Right atrium auricular region (tissue), 2 donors: ENCODE data around the gene CCL22. TPM values are rescaled to one million over a fixed set of nuclear protein-coding genes. Genes with fewer than 3 reads are reported as not detected.

Experiments
- DNase-seq: peaks from one replicate; pipeline ENCODE4 v3.0.0-alpha.2; 2019; ENCODE audit warnings: low spot score
- H3K27ac ChIP-seq, 2 donors: fragments of 200-600 bp; sonication (generic); 1 replicate in 1 of 2; 2 replicates in 1 of 2; pipeline ENCODE4 v1.5.1; 2016 to 2019
- H3K27me3 ChIP-seq, 2 donors: fragments of 200-600 bp; sonication (generic); one replicate each; pipeline versions ENCODE4 v1.5.1 to v1.6.0; 2017 to 2019
- H3K36me3 ChIP-seq: fragments of 200-600 bp; sonication (generic); one replicate; pipeline ENCODE4 v1.5.1; 2016
- H3K4me1 ChIP-seq, 2 donors: fragments of 200-600 bp; sonication (generic); one replicate each; pipeline versions ENCODE4 v1.5.1 to v1.6.0; 2017 to 2019
- H3K4me3 ChIP-seq, 2 donors: fragments of 200-600 bp; sonication (generic); 1 replicate in 1 of 2; 2 replicates in 1 of 2; pipeline ENCODE4 v1.5.1; 2017 to 2019; ENCODE audit warnings: mild to moderate bottlenecking in 1 of 2, moderate library complexity in 1 of 2
- H3K9me3 ChIP-seq, 2 donors: fragments of 200-600 bp; sonication (generic); one replicate each; pipeline ENCODE4 v1.5.1; 2019
- CTCF ChIP-seq, 2 donors: fragments of 200-600 bp; sonication (generic); IDR thresholded peaks; one replicate each; pipeline ENCODE4 v1.5.1; 2019; ENCODE audit warnings: antibody characterized with exemption in 2 of 2
- total RNA-seq, 2 donors: library from RNA; depleted of rRNA; stranded (reverse); fragments of >200 nt; gene quantifications; one replicate each; pipeline ENCODE4 v1.1.0, GENCODE V29; 2016

CCL22 gene
- total RNA-seq, 2 donors from 2014 or later: 0.08 TPM; not detected in 1

- TF ChIP-seq CTCF (IDR thresholded peaks at IDR 0.05): no peak
Observed at GRCh38 chr16:57355898-57356414, 2.6 kb upstream of the CCL22 start.

GRCh38 chr16:57356547-57356946 is 2.0 kb upstream of the CCL22 start:
- Histone ChIP-seq H3K4me3 (no peak overlapping the region), H3K36me3 (no peaks in the 10 kb centered on the region)
- TF ChIP-seq CTCF (IDR thresholded peaks at IDR 0.05): no peak

More at GRCh38 chr16:57355898-57356414, 2.6 kb upstream of the CCL22 start:
- Histone ChIP-seq H3K27ac (no peak overlapping the region), H3K36me3 (no peaks in the 10 kb centered on the region), H3K27me3 (no peaks in the 10 kb centered on the region), H3K4me1 (no peaks in the 10 kb centered on the region), H3K4me3 (no peak overlapping the region), H3K9me3 (no peaks in the 10 kb centered on the region)
- peak; percentile 9 for DNase-seq

GRCh38 chr16:57357330-57358085 is 1.1 kb upstream of the CCL22 start:
- no peaks in the 10 kb centered on the region for H3K4me1 ChIP-seq
- no peaks in the 10 kb centered on the region for H3K36me3 ChIP-seq
- no peak for DNase-seq
- H3K4me3 ChIP-seq: no peak overlapping the region
- no peaks in the 10 kb centered on the region for H3K9me3 ChIP-seq
- H3K27me3 ChIP-seq: no peaks in the 10 kb centered on the region
- TF ChIP-seq CTCF (IDR thresholded peaks at IDR 0.05): no peak
- no peak overlapping the region for H3K27ac ChIP-seq

More at GRCh38 chr16:57356547-57356946, 2.0 kb upstream of the CCL22 start:
- no peaks in the 10 kb centered on the region for H3K4me1 ChIP-seq
- H3K9me3 ChIP-seq: no peaks in the 10 kb centered on the region
- no peak for DNase-seq
- H3K27ac ChIP-seq: no peak overlapping the region
- no peaks in the 10 kb centered on the region for H3K27me3 ChIP-seq

- no peak for DNase-seq
- no peaks in the 10 kb centered on the region for H3K27me3 ChIP-seq
- no peak for TF ChIP-seq CTCF (IDR thresholded peaks at IDR 0.05)
- H3K9me3 ChIP-seq: no peaks in the 10 kb centered on the region
- H3K4me3 ChIP-seq: no peak overlapping the region
- no peaks in the 10 kb centered on the region for H3K36me3 ChIP-seq
- H3K4me1 ChIP-seq: no peaks in the 10 kb centered on the region
- no peak overlapping the region for H3K27ac ChIP-seq
Observed at GRCh38 chr16:57358086-57358420, 530 bp upstream of the CCL22 start.

GRCh38 chr16:57360321-57360935 is 1.8 kb downstream of the CCL22 start:
- DNase-seq: no peak
- Histone ChIP-seq H3K36me3 (no peaks in the 10 kb centered on the region), H3K4me1 (no peaks in the 10 kb centered on the region), H3K4me3 (no peak overlapping the region), H3K27me3 (no peaks in the 10 kb centered on the region), H3K9me3 (no peaks in the 10 kb centered on the region), H3K27ac (no peak overlapping the region)
- no peak for TF ChIP-seq CTCF (IDR thresholded peaks at IDR 0.05)
